RKO (cell line): ENCODE data around the gene THSD7B.

Experiments used
- DNase-seq: peaks from one replicate; pipeline ENCODE4 v3.0.0-alpha.2; 2016; ENCODE audit warnings: low spot score

The THSD7B gene

DNA sequence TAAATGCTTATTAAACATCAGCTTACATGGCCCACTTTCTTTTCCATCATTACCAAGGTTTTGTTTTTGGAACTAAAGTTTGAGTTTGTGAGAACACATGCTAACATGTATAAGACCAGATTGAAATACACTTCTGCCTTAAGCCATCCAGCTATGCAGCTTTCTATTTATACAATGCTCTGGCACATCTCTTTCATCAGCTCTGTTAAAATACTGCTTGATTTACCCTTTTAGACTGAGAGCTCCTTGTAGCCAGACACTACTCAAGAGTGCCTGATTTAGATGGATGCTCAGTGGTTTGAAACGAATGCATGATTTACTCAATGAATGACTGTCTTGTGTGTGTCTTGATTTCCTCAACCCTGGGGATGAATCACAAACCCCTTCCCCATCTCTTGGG, 392.5 kb downstream of the THSD7B start:
- DNase-seq = no peak

DNA sequence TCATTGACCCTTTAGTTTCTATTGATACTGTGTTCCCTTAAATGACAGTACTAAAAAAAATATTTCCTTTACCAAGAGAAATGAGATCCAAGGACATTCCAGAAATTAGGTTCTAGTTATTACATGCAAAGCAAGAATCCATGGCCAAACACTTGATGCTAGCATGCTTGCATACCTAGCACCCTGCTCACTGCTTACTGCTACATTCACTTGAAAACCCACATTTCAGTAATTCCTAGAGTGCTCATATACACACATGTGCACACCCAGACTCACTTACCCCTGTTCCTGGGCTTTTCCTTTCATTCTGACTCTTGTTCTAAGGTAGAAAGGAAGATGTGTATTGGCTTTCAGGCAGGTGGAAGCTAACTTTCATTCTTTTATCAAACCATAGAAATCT, 395.9 kb downstream of the THSD7B start:
- no peak for DNase-seq

DNA sequence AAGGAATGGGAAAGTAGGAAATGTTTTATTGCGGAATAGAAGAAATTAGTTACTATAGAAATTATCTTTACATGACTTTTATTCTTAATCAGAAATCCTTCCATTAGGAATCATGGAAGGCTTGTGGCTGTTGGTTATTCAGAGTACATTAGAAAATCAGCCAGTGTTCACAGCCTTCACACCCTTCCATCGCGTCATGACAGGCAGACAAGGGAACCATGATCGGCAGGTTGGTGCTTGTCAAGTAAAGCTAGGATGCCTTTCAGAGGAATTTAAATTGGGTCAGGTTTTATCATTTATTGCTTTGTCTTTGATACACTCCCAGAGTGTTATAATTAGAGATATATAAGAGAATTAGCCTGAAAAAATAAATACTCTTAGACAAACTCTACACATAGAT, 400.6 kb downstream of the THSD7B start:
- no peak for DNase-seq

DNA sequence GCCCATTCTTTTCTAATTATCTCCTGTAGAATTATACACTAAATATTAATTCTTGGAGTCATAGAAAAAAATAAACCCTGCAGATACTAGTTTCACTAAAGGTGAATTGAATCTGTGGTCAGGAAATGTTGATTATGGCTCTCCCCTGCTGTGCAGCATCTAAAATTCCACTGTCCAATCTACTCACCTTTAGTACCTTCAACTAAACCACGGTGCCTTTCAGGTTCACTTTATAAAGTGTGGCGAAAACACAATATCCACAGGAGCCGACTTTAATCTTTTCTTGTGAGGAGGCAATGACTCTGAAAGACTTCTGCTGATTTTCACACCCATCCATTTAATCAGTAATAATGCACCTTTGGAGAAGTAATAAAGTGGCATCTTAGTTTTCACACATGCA, 402.3 kb downstream of the THSD7B start:
- no peak for DNase-seq

DNA sequence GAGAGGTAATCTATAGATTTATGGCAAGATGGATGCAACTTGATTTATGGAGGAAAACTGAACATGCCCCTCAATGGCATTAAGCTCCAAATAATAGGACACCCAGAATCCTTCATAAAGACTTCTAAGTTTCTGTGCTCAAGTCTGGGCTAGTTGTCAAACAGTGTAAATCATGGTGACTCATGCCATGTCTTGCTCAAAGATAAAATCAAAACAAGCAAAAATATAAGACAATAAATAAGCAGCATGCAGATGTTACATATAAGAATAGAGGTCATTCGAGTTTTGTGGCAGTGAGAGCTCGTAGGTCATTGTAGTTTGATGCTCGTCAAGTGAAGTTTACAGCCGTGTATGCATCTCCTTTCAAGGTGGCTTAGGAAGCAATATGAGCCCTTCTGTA, 403.2 kb downstream of the THSD7B start:
- no peak for DNase-seq

DNA sequence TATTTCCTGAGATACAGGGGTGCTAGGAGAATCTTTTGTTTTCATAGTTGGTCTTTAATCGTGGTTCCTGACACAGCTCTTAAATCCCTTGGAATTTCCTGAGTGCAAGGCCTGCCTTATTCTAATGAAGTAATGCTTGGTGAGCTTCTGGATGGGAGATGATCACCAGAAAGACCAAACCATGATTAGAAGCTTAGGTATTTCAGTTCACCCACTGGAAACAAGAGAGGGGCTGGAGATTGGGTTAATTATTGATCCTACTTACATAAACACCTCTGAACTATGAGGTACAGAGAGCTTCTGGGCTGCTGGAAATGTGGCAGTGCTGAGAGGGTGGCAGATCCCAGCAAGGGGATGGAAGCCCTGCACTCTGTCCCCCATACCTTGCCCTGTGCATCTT, 406.8 kb downstream of the THSD7B start:
- DNase-seq = no peak

DNA sequence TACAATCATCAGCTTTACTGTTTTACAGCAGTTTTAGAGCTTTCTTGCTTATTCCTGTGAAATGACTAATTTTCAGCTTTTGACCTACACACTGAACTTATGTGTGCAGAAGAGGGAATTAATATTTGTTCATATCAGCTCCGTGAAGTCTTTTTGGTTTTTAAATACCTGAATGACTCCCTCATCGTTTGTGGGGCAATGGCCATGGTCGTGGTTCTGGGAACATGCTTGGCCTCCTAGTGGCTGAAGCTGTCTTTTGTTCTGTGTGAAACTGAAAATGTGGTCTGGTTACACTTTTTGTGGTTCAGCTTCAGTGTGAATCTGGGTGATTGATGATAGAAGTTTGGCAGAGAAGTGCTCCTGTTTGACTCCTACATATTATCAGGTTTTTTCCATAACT, 408.1 kb downstream of the THSD7B start:
- peak; percentile 28 for DNase-seq

DNA sequence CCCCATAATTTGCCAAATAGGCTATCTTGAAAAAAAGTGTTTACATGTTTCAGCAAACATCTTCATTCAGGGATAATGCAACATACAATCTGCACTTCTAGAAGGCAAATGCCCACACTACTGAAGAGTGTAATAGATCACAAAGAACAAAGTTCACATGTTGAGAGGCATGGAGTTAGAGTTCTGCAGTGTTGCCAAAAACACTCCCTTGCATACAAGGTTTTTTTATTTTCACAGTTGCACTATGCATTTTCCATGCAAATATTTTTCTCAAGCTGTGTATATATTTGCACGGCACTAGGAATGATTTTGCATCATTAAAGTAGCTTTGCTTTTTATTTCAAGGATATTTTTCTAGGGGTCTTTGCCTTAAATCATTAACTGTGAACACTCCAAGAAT, 409.9 kb downstream of the THSD7B start:
- no peak for DNase-seq

DNA sequence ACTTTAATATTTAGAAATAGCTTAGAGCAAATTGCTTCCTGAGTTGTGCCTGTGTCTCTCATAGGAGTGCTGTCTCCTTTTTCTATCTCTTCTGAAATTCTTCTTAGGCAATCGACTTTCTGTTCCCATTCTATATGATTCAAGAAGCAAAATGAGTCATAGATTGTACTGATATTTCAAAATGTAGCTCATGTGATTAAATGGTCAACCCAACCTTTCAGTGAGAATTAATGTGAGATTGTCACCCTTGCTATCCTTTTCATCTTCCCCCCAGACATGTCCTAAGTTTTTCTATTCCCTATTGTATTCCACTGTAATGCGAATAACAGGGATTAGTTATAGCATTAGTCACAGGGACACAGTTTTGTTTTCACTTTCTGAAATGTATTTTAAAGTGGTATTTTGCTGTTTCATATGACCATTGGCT, 413.6 kb downstream of the THSD7B start:
- no peak for DNase-seq

DNA sequence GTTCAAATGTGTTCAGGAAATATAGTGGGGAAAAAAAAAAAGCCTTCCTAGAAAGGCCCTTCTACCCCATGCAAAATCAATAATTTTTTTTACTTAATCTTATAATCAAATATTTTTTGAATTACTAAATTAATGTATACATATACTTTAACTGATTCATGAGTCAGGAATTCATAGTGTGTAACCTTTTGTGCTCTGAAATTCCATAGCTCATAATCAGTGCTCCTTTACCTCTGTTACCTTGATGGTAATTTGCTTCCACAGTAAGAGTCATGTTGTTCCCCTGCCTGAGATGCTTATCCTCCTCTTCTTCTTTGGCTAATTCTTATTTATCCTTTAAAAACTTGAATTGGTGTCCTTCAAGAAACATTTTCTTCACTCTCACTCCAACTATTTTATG, 414.2 kb downstream of the THSD7B start:
- DNase-seq = no peak

DNA sequence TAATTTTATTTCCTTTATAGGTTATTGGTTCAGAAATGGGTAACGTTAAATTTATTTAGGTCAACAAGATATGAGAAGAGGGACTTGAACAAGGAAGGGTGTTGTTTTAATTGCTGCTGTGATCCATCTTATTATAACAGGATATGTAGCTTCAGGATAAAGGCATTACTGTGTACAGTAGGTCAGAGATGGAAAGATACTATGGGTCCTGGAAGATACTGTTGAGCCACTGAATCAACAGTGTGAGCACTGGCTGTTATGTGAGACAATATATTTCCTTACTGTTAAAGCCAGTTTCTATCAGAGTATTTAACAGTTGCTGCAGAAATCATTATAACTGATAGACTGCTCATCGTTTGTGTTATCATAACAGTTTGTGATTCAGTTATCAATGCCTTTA, 414.7 kb downstream of the THSD7B start:
- no peak for DNase-seq

DNA sequence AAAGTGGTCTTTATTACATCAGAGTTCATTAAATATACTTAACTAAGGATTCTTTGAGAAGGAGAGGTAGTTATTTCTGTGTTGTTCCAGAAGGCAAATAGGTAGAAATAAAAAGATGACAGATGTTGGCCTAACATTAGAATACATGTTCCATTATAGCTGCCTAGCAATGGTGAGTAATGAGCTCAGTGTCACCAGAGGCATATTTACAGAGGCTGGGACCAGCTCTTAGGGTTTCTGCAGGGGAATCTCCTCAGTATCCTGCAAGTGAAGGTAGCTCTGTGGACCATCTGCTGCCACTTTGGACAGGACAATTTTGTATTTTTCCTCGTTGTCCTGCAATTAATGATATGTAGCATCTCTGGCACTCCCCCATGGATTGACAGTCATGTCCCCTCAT, 416.0 kb downstream of the THSD7B start:
- DNase-seq = no peak

DNA sequence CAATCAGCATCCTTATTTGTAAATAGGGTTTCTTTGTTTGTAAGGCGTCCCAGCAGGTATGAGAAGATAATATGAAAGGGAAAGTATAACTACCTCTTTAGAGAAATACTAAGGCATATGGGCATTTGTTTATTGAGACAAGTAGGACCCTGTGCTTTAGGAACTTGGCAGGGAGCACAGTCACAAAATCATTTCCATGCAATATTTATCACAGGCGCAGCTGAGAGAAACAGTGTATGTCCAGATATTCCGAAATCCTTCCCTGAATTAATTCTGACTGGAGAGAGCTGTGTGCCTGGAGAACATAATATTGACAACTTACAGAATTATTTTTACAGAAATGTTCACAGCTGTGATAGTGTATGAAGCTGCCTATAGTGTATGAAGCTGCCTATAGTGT, 416.7 kb downstream of the THSD7B start:
- DNase-seq = no peak

DNA sequence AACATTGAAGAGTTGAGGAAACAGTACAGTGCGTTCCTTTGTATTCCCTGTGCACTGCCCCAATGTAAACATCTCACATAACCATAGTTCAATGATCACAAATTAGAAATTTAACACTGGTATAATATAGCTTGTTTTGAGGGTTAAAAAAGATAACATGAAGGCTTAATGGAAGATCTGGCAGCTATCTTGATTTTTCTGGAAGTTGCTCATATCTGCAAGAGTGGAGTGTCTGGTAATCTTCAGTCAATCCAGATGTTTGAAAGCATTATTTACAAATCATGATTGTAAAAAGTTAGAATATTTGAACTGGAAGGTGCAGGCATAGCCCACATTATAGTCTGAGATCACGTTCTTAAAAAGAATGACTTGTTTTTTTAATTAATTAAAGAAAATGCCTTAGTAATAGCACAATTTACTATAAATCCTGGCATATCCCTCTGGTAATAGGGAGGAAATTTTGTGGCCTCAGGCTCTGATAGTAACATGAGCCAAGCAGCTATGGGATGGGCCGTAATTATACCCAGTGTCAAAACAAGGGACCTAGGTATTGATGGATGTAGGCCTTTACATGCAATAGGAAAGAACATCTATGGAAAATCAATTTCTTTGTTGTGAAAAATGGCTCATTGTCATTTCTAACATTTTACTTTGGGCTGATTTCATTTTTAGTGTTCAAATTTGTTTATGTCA, 418.0 kb downstream of the THSD7B start:
- DNase-seq = no peak

DNA sequence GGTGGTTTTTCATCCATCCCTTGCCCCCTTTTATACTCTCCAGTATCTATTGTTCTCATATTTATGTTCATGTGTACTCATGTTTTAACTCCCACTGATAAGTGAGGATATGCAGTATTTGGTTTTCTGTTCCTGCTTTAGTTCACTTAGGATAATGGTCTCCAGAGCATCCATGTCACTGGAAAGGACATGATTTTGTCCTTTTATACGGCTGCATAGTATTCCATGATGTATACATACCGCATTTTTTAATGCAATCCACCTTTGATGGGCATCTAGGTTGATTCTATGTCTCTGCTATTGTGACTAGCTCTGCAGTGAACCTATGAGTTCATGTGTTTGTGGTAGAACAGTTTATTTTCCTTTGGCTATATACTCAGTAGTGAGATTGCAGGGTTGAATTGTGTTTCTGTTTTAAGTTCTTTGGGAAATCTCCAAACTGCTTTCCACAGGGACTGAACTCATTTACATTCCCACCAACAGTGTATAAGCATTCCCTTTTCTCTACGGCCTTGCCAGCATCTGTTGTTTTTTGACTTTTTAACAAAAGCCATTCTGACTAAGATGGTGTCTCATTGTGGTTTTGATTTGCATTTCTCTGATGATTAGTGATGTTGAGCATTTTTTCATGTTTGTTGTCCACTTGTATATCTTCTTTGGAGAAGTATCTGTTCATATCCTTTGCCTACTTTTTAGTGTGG, 420.2 kb downstream of the THSD7B start:
- no peak for DNase-seq

DNA sequence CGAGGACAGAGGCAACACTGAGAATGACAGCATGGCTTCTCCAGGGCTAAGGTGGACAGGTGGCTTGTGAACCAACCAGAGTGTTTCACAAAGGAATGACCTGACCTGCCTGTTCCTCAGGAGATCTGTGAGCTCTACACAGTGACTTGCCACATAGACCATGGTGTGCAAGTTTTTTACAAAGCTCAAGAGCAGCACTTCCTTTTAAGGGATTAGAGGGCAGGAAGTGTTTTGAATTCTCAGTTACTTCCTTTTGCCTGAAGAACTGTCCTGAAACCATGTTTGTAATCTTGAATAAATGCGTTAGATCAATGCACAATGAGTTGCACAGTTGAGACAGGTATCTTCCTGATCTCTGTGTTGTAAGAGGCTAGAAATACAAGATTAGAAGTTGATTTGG, 421.9 kb downstream of the THSD7B start:
- DNase-seq = no peak

DNA sequence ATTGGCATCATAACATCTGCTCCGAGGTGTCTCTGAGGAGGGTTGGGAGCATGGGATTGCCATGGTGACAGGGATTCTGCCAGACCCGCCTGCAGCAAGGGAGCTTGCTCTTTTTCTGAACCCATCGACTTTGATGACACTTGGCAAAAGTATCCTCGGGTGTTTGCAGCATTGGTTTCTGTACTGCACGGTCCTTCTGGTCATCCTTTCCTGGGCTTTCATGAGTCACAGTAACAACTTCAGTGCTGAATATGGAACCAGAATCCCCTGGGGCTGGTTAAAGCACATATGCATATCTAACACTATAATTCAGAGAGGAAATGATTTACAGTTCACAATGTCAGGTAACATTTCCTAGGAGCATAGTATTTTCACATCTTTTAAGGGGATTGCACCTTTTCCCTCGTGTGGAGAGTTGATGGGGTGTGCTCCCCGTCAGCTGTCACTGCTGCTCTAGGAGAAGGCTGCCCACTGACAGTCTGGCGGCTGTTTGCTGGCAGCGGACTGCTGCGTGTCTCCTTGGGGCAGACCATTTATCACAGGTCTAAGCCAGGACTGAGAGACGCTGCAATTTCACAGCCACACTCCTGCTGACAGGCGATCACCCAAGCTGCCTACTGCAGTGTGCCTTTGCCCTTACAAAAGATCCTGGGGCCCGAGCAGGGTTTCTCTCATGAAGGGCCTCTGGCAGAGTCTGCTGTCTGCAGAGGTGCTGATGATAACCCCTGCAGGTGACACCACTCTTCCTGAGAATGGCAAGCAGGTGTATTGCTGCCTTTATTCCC, 425.3 kb downstream of the THSD7B start:
- no peak for DNase-seq

DNA sequence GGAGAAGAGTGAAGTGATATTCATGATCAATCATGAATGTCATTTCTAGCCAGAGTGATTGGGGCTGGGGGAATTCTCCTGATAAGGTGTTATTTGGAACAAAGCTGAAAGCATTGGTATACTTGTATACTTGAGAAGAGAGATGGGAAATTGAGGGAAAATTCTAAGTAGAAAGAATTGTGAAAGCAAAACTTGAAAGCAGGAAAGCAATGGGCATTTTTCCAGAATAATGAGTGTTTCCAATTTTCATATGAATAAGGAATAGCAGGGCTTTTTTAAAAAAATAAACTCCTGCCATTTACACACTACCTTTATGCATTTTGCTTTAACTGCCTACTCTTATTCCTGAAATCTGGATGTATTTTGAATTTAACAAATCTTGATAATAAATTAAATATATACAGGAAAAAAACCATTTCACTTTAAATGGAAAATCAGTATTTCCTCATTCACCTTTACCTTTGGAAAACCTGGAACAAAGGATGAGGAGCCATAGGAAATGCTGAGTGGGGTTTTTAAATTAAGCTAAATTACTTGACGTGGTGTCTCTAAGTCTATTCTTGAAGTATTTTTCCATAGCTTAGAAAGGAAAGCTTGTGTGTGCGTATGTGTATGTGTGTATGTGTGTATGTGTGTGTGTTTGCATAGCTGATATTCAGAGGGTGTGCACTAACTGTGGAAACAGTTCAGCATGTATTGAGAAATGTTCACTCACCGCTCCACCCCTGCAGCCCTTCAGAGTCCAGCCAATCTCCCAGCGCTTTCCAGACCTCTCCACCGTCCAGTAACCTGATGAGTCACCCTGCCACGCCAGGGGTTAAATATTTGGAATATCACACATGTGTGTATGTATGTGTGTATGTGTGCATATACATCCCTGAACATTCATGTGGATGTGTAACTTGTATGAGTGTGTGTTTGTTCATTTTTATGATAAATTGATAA, 427.3 kb downstream of the THSD7B start:
- DNase-seq = peak; percentile 4

DNA sequence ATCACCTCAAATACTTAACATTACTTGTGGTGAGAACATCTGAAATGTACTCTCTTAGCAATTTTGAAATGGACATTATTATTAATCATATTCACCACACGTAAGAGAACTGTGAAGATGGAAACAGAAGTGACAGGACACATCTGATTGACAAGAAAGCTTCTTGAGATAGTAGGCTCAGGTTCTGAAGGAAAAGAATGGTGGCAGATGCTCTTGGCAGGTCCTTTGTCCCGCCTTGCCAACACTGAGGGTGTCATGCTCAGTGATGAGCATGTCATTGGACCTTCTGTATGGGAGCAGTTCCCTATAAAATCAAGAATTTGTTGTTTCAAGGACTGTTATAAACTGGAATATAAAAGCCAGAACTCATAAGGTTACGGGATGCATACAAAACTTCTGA, 428.1 kb downstream of the THSD7B start:
- DNase-seq = no peak

DNA sequence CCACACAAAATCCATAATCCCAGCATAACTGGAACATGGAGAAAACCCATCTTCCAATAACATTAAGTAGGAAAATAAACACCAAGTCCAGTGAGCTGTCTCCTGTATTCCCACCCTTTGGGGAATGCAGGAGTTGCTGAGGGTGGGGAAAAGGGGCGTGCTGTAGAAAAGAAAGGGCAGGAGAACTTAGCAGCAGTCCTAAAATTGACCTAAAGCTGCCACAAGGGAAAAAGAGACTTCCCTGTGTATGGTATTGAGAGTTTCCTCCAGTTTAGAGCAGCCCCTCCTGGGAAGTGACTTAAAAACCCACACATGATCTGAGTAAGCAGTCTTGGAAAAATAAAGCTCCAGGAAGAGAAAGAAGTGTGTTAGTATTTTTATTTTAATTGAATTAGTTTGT, 428.8 kb downstream of the THSD7B start:
- DNase-seq = no peak

DNA sequence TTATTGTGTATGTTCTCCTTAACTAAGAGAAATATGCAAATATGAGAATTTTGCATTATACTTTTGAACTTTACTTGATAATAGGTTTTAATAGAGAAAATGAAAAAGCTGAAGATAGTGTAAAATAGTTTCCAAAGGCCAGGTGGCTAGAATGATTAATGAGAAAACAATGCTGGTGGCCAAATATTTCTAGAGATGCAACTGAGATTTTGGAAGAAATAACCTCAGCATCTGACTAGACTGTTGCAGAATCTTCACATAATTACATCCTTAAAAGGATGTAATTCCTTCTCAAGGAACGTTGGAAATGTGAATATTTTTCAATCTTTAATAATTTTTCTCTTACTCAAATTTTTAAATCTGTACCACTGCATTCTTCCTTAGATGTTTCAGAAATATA, 434.4 kb downstream of the THSD7B start:
- no peak for DNase-seq

DNA sequence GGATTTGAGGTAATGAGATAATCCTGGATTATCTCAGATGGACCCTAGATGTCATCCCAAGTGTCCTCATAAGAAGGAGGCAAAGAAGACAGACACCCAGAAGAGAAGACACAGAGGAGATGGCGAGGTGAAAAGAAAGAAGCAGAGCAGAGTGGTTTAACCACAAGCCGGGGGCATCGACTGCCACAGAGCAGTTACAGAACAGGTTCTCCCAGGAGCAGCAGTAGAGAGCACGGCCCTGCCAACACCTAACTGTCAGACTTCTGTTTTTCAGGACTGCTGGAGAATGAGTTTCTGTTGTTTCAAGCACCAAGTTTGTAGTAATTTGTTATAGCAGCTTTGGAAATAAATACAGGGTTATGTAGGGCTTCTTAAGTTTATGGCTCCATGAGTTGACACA, 437.0 kb downstream of the THSD7B start:
- no peak for DNase-seq
